A549 treated with CORT108297 at 1 μM for 4 hours (cell line): ENCODE results near the gene ATAD3C. TPM values are rescaled to one million over a fixed set of nuclear protein-coding genes. Genes with fewer than 3 reads are reported as not detected.

ENCODE experiments used
- total RNA-seq: library from RNA; stranded (reverse); fragments of 200-300 nt; extraction: Qiagen RNA extraction; gene quantifications from 5 replicates; pipeline ENCODE4 v1.2.3, GENCODE V29; 2022

ATAD3C gene, protein sequence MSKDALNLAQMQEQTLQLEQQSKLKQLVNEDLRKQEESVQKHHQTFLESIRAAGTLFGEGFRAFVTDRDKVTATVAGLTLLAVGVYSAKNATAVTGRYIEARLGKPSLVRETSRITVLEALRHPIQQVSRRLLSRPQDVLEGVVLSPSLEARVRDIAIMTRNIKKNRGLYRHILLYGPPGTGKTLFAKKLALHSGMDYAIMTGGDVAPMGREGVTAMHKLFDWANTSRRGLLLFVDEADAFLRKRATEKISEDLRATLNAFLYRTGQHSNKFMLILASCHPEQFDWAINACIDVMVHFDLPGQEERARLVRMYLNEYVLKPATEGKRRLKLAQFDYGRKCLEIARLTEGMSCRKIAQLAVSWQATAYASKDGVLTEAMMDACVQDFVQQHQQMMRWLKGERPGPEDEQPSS
- total RNA-seq = not detected in 5 replicates

GRCh38 chr1:1449099-1449739, at the start of gene ATAD3C:
ATAD3C (plus strand) TSS chr1:1449689; CDS start chr1:1450684, 995 bp downstream.

DNA sequence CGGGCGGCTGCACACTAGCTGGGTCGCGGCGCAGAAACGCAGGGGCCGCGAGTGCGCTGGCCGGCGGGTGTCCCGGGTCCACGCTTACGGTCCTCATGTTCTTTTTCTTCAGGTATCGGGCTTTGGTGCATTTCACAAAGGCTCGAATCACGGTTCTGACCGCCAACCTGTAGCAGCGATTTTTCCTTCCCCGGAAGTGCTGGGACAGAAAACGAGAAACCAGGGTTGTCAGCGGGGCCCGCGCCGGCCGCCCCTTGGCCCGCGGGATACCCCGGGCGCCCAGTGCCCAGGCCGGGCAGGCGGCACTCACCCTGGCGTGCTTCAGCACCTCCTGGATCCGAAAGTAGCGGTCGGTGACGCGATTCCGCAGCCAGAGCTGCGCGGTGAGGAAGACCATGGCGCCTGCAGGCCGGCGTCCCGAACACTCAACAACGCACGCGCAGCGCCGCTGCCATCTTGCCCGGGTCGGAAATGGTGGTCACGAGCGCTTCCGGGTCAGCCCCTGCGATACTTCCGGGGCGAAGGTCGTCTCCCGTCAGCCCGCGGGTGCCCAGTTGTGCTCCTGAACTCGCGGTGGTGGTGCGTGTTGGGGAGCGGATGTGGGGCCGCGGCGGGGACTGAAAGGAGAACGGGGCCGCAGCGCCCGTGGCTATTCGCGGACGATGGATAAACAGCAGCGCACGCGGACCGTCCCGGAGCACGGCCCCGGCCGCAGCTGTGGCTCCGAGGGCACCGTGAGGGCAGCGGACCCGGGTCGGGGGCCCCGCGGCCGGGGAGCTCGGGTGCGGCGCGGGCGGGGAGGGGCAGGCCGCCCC, 42.5 kb upstream of the ATAD3C start, which contains the start of gene MRPL20:
Gene MRPL20, minus strand, starts transcription at position 473 of the 815 bp plus-strand sequence. Its CDS starts 76 bp downstream, at position 397.

GRCh38 chr1:1421147-1421906, 28.2 kb upstream of the ATAD3C start, which contains the start of gene ANKRD65:
ANKRD65 (minus strand) TSS chr1:1421276; CDS start chr1:1421005, 271 bp downstream.

DNA sequence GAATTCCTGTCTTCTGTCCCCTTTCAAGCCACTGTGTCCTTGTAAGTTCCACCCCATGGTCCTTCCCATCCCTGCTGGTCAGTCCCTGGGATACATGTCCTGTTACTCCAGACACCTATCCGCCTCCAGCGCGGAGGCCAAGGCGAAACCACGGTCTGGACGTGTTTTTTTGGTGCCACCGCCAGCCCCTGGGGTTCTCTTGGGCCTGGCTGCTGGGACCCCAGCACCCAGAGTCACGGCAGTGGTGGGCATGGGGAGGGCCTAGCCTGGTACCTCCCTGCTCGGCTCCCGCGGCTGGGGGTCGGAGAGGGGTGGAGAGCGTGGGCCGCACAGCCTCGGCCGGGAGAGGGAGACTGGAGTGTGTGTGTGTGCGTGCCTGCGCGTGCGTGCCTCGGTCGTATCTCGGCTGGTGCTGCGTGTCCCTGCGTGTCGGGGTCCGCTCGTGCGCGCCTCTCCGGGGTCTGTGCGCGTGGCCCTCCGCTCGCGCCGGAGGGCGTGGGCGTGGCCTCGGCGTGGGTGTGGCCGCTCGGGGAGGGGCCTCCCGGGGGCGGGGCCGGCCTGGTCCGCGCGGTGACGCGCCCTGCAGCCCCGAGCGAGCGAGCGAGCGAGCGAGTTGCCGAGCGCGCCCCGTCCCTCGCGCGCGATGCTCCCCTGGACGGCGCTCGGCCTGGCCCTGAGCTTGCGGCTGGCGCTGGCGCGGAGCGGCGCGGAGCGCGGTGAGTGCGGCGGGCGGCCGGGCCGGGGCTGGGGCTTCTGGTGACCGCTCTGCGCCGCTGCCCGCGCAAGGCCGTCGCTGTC, 14.2 kb upstream of the ATAD3C start, which contains the start of gene VWA1:
Gene VWA1, plus strand, starts transcription at position 585 of the 798 bp plus-strand sequence. Its CDS starts 59 bp downstream, at position 644.

GRCh38 chr1:1471389-1472052, 22.0 kb downstream of the ATAD3C start, which contains the start of gene ATAD3B:
ATAD3B (plus strand) TSS chr1:1471765; CDS start chr1:1471885, 120 bp downstream.

DNA sequence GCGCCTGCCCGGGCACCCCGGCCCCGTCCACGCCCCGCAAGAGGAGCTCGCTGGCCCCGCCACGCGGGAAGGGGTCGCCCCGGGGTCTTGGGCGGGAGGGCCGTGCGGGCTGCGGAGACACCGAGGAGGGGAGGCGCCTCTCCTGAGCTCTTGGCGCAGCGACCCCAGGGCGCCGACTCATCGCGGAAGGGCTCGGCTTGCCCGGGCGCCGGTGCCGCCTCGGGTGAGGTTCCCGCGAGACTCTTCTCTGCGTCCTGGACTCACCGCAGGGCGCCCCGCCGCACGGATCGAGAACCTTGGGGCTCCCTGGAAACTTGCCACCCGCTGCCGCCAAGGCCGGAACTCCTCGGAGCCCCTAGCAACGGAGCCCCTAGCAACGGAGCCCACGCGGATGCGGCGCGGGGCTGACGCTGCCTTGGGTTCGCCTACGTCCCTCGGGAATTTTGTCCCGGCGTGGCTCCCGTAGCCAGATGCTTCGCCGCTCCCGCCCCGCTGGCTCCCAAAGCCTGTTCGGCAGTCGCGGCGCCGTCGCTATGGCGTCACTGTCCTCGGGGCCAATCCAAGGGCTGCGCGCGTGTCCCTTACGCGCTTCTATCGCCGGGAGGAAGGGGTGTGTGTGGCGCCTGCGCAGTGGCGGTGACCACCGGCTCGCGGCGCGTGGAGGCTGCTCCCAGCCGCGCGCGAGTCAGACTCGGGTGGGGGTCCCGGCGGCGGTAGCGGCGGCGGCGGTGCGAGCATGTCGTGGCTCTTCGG, 62.2 kb downstream of the ATAD3C start, which contains the start of gene ATAD3A:
Gene ATAD3A, plus strand, starts transcription at position 630 of the 753 bp plus-strand sequence. Its CDS starts 107 bp downstream, at position 737.

Other genes starting within 250 kb of the ATAD3C start
- 0.11 to 0.25 TPM (median 0.15 TPM) in 3 of 5 replicates, not detected in the others for gene TNFRSF18, start 243.1 kb upstream of the ATAD3C start, total RNA-seq
- gene TNFRSF4, start 235.5 kb upstream of the ATAD3C start, total RNA-seq = 0.07 to 0.18 TPM (median 0.13 TPM) in 4 of 5 replicates, not detected in the other
- 108 to 138 TPM (median 133 TPM) in 5 replicates for gene SDF4, start 217.7 kb upstream of the ATAD3C start, total RNA-seq
- gene B3GALT6, start 217.5 kb upstream of the ATAD3C start, total RNA-seq = 10.8 to 22.2 TPM (median 19.5 TPM) in 5 replicates
- gene C1QTNF12, start 203.0 kb upstream of the ATAD3C start, total RNA-seq = 1.4 to 2.3 TPM (median 1.8 TPM) in 5 replicates
- gene UBE2J2, start 175.8 kb upstream of the ATAD3C start, total RNA-seq = 38.8 to 48.3 TPM (median 46.8 TPM) in 5 replicates
- gene SCNN1D, start 169.3 kb upstream of the ATAD3C start, total RNA-seq = 0.70 to 1.7 TPM (median 1.3 TPM) in 5 replicates
- 10.6 to 21.4 TPM (median 20.6 TPM) in 5 replicates for gene ACAP3, start 141.8 kb upstream of the ATAD3C start, total RNA-seq
- 17.0 to 27.7 TPM (median 26.5 TPM) in 5 replicates for gene PUSL1, start 141.1 kb upstream of the ATAD3C start, total RNA-seq
- gene INTS11, start 125.0 kb upstream of the ATAD3C start, total RNA-seq = 42.4 to 66.0 TPM (median 63.3 TPM) in 5 replicates
- gene CPTP, start 124.9 kb upstream of the ATAD3C start, total RNA-seq = 15.8 to 23.0 TPM (median 21.1 TPM) in 5 replicates
- gene TAS1R3, start 118.4 kb upstream of the ATAD3C start, total RNA-seq = 0.12 to 0.17 TPM (median 0.14 TPM) in 5 replicates
- gene DVL1, start 100.3 kb upstream of the ATAD3C start, total RNA-seq = 46.8 to 86.9 TPM (median 77.1 TPM) in 5 replicates
- 0.07 to 0.29 TPM (median 0.27 TPM) in 5 replicates for gene MXRA8, start 91.1 kb upstream of the ATAD3C start, total RNA-seq
- 103 to 195 TPM (median 175 TPM) in 5 replicates for gene AURKAIP1, start 74.5 kb upstream of the ATAD3C start, total RNA-seq
- gene CCNL2, start 50.4 kb upstream of the ATAD3C start, total RNA-seq = 37.8 to 63.9 TPM (median 59.4 TPM) in 5 replicates
- gene MRPL20, start 42.4 kb upstream of the ATAD3C start, total RNA-seq = 128 to 150 TPM (median 137 TPM) in 5 replicates
- gene ANKRD65, start 28.4 kb upstream of the ATAD3C start, total RNA-seq = 0.04 to 0.07 TPM (median 0.06 TPM) in 4 of 5 replicates, not detected in the other
- gene VWA1, start 14.0 kb upstream of the ATAD3C start, total RNA-seq = 4.1 to 18.3 TPM (median 15.7 TPM) in 5 replicates
- 1.2 to 3.5 TPM (median 3.1 TPM) in 5 replicates for gene ATAD3B, start 22.1 kb downstream of the ATAD3C start, total RNA-seq
- gene ATAD3A, start 62.5 kb downstream of the ATAD3C start, total RNA-seq = 28.8 to 40.6 TPM (median 38.0 TPM) in 5 replicates
- gene TMEM240, start 90.9 kb downstream of the ATAD3C start, total RNA-seq = 0.37 to 0.80 TPM (median 0.47 TPM) in 5 replicates
- 96.0 to 109 TPM (median 104 TPM) in 5 replicates for gene SSU72, start 125.2 kb downstream of the ATAD3C start, total RNA-seq
- gene FNDC10, start 150.4 kb downstream of the ATAD3C start, total RNA-seq = 5.8 to 9.6 TPM (median 9.2 TPM) in 5 replicates
- gene MIB2, start 165.8 kb downstream of the ATAD3C start, total RNA-seq = 10.5 to 23.6 TPM (median 21.4 TPM) in 5 replicates
- 0.30 to 0.73 TPM (median 0.60 TPM) in 5 replicates for gene MMP23B, start 182.5 kb downstream of the ATAD3C start, total RNA-seq
- 24.4 to 27.5 TPM (median 27.0 TPM) in 5 replicates for gene CDK11B, start 209.3 kb downstream of the ATAD3C start, total RNA-seq
- 10.0 to 14.5 TPM (median 12.6 TPM) in 5 replicates for gene SLC35E2B, start 243.1 kb downstream of the ATAD3C start, total RNA-seq